Measurements from ENCODE around the gene MT3.

DNA sequence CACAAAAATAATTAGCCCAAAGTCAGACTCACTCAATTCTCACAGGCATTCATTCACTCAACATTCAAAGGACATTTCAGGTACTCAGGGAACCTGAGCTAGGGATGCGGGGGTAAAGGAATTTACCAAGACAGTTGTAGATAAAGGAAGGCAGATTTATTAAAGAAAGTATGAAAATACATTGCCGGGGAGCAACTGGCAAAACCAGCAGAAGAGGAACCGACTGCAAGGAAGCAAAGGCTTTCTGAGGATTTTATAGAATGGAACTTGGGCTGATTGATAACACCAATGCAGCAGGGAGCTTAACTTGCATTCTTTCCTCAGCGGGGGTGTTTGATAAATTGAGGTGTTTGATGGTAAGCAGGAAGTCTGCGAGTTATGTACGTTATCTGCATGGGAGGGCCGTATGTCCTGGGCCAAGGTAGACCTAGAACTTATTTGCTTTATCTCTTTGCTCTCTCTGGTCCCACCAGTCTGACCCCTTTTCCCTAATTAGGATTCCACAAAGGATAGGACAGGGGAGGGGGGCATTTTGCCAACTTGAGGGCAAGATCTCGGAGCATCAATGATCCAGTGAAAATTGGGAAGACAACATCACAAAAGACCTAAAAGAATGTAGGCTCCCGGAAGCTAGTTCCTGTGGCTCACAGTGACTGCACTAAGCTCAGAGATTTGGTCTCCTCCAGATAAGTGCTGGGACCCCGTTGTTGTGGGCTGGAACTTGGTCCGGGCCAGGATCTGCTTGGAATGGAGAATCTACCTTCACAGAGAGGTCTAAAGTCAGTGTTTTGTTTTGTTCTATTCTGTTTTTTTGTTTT lies 5.8 kb upstream of the MT3 start:
- TF ChIP-seq POLR2A (IDR thresholded peaks at IDR 0.05; ENCODE audit: low read depth, low read length) (no peak), TAF1 (IDR thresholded peaks at IDR 0.05; ENCODE audit: borderline replicate concordance, low read depth, low read length) (no peak), POLR2AphosphoS5 (IDR thresholded peaks at IDR 0.05; ENCODE audit: low read depth, low read length) (no peak)
